Hepatocyte (in vitro differentiated cells): ENCODE measurements around the gene GJC2.

Source experiments
- CTCF ChIP-seq: fragments of 200-600 bp; sonication (generic); IDR thresholded peaks from 2 replicates; pipeline ENCODE4 v1.5.1; 2016; ENCODE audit warnings: antibody characterized with exemption, mild to moderate bottlenecking; ENCODE audit not compliant: poor library complexity
- EZH2 ChIP-seq: fragments of 200-600 bp; sonication (generic); IDR thresholded peaks from 2 replicates; pipeline ENCODE4 v1.6.1; 2016; ENCODE audit warnings: antibody characterized with exemption, mild to moderate bottlenecking, borderline replicate concordance
- EZH2phosphoT487 ChIP-seq: fragments of 200-600 bp; sonication (generic); IDR thresholded peaks from one replicate; pipeline ENCODE4 v1.6.1; 2018; ENCODE audit warnings: antibody characterized with exemption, mild to moderate bottlenecking, low read depth, moderate library complexity; ENCODE audit not compliant: unreplicated experiment, severe bottlenecking

- TF ChIP-seq CTCF (no peak), EZH2phosphoT487 (no peak), EZH2 (no peak)
Measured at GRCh38 chr1:228136901-228137300, 12.8 kb upstream of the GJC2 start.
